Measurements from ENCODE around the gene ARSI. TPM values are rescaled to one million over a fixed set of nuclear protein-coding genes. Genes with fewer than 3 reads are reported as not detected.

The ARSI gene
- total RNA-seq, 3 donors from 2014 or later: 0.41 to 1.6 (median 0.63) TPM

GRCh38 chr5:150321211-150321610, 18.5 kb upstream of the ARSI start:
- Histone ChIP-seq H3K9me3 (no peaks in the 10 kb centered on the region), H3K36me3 (ENCODE audit: low read depth) (no peaks in the 10 kb centered on the region), H3K4me3 (no peak overlapping the region), H3K4me1 (ENCODE audit: low read depth) (no peaks in the 10 kb centered on the region)
- DNase-seq: no peak
- ATAC-seq: no peak
- intact Hi-C loops (cut with DNase I, micrococcal nuclease): no loop called here
- TF ChIP-seq, protein P1, sequence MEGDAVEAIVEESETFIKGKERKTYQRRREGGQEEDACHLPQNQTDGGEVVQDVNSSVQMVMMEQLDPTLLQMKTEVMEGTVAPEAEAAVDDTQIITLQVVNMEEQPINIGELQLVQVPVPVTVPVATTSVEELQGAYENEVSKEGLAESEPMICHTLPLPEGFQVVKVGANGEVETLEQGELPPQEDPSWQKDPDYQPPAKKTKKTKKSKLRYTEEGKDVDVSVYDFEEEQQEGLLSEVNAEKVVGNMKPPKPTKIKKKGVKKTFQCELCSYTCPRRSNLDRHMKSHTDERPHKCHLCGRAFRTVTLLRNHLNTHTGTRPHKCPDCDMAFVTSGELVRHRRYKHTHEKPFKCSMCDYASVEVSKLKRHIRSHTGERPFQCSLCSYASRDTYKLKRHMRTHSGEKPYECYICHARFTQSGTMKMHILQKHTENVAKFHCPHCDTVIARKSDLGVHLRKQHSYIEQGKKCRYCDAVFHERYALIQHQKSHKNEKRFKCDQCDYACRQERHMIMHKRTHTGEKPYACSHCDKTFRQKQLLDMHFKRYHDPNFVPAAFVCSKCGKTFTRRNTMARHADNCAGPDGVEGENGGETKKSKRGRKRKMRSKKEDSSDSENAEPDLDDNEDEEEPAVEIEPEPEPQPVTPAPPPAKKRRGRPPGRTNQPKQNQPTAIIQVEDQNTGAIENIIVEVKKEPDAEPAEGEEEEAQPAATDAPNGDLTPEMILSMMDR (IDR thresholded peaks at IDR 0.05): no peak

DNA sequence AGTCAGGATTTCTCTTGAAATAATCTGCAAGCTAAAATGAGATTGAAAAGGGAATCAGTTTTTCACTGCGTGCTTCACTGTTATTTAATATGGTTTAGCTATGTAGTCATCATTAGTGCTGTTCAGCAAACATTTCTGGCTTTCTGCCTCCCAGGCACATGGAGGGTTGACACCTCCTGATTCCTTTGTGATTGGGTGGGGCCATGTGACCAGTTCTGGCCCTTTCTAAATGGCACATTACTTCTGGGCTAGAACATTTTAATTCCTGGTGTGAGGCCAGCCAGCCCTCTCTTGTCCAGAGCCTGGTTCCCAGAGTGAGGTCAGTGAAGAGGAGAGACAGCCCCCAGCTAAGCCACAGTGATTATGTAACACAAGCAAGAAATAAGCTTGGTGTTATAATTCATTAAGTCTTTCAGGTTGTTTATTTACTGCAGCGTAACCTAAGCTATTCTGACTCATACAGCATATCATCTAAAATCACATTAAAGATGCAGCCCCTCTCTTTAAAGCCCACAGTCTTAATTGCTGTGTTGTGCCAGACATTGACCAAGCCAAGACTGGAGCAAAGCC, 17.4 kb upstream of the ARSI start:
- Histone ChIP-seq H3K4me1 (ENCODE audit: low read depth) (no peaks in the 10 kb centered on the region), H3K36me3 (ENCODE audit: low read depth) (no peaks in the 10 kb centered on the region), H3K4me3 (no peak overlapping the region), H3K9me3 (no peaks in the 10 kb centered on the region)
- ATAC-seq (peak; percentile 66), DNase-seq (peak in 1 of 3 donors; percentile 43)
- TF ChIP-seq, protein P1 (IDR thresholded peaks at IDR 0.05): no peak
- intact Hi-C loops (cut with DNase I, micrococcal nuclease): no loop called here

GRCh38 chr5:150319484-150319790, 16.7 kb upstream of the ARSI start:
- intact Hi-C loops (cut with DNase I, micrococcal nuclease): no loop called here
- Histone ChIP-seq H3K4me1 (ENCODE audit: low read depth) (no peaks in the 10 kb centered on the region), H3K36me3 (ENCODE audit: low read depth) (no peaks in the 10 kb centered on the region), H3K4me3 (no peak overlapping the region), H3K9me3 (no peaks in the 10 kb centered on the region)
- TF ChIP-seq, protein P1 (IDR thresholded peaks at IDR 0.05): no peak
- ATAC-seq (no peak), DNase-seq (no peak)

DNA sequence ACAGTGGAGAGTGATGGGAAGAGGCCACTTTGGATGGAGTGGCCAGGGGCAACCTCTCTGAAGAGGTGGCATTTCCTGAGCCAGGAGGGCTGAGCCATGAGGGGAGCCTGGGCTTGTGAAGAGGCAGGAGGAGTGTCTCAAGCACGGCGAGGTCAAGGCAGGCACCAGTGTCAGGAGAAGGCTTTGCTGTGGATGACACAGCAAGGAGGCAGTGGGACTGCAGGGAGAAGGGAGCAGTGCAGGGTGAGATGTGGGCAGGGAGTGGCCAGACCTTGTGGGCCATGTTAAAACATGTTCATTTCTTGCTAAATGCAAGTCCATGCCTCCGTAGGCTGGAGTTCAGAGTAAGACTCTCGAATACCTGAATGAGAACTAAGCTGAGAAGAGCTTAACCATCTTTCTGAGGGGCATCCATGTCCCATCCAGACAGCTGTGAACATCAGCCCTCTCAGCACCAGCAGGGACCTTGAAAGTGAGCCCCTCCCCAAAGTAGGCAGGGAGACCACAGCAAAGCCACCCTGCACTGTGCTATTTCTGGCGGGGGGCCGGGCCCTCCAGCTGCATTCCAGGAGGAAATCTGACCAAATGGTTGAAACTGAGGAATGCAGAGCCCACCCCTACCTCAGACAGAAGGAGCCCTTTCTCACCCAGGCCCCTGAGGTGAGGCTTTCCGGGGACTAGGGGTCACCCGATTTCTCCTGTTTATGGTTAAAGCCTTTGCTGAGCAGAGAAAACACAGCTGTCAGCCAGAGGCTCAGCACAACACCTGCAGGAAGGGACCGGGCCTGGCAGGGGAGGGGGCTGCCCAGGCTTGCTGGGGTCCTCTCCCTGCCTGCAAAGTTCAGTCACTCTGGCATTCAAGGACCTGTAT, 16.1 kb upstream of the ARSI start:
- ATAC-seq: no peak
- Histone ChIP-seq H3K9me3 (no peaks in the 10 kb centered on the region), H3K4me1 (ENCODE audit: low read depth) (no peaks in the 10 kb centered on the region), H3K36me3 (ENCODE audit: low read depth) (no peaks in the 10 kb centered on the region), H3K4me3 (no peak overlapping the region)
- no peak for DNase-seq
- intact Hi-C loops (cut with DNase I, micrococcal nuclease): no loop called here
- TF ChIP-seq, protein P1 (IDR thresholded peaks at IDR 0.05): no peak

GRCh38 chr5:150317048-150318003, 14.6 kb upstream of the ARSI start:
- TF ChIP-seq, protein P1 (IDR thresholded peaks at IDR 0.05): no peak
- ATAC-seq (peak; percentile 45), DNase-seq (no peak)
- Histone ChIP-seq H3K36me3 (ENCODE audit: low read depth) (no peaks in the 10 kb centered on the region), H3K4me3 (no peak overlapping the region), H3K4me1 (ENCODE audit: low read depth) (no peaks in the 10 kb centered on the region), H3K9me3 (no peaks in the 10 kb centered on the region)
- intact Hi-C loops (cut with DNase I, micrococcal nuclease): no loop called here

Data from mucosa of descending colon (tissue), 3 donors.